Erythroblast (primary cell): Measurements from ENCODE around the gene CALML4.

Experiments used
- GATA1 ChIP-seq: IDR thresholded peaks from 2 replicates; pipeline ENCODE4 v1.6.1; 2011; ENCODE audit warnings: low read depth, mild to moderate bottlenecking, control low read depth, low read length, moderate library complexity
- POLR2A ChIP-seq: IDR thresholded peaks from 2 replicates; pipeline ENCODE4 v1.6.1; 2011; ENCODE audit warnings: mild to moderate bottlenecking, low read length

GRCh38 chr15:68197170-68197492, 8.0 kb downstream of the CALML4 start:
- TF ChIP-seq POLR2A, result no peak
- TF ChIP-seq GATA1, result no peak
